Endothelial cell (in vitro differentiated cells): ENCODE results near the gene TRAPPC8. TPM values are rescaled to one million over a fixed set of nuclear protein-coding genes. Genes with fewer than 3 reads are reported as not detected.
"Not testable (repeated sequence)": the region's sequence is repeated elsewhere in the genome, so short reads cannot be mapped to it uniquely, and the experiment has no call there.

Experiments
- DNase-seq: peaks from one replicate; pipeline ENCODE4 v3.0.0; 2021; ENCODE audit warnings: low spot score
- H3K27ac Mint-ChIP-seq: one replicate; pipeline ENCODE4 v1.8.0; 2021; ENCODE audit warnings: mixed read lengths, inconsistent platforms; ENCODE audit not compliant: unreplicated experiment
- H3K27me3 Mint-ChIP-seq: one replicate; pipeline ENCODE4 v1.8.0; 2021; ENCODE audit warnings: mild to moderate bottlenecking, moderate library complexity, mixed read lengths, inconsistent platforms; ENCODE audit not compliant: unreplicated experiment
- H3K36me3 Mint-ChIP-seq: one replicate; pipeline ENCODE4 v1.8.0; 2021; ENCODE audit warnings: mild to moderate bottlenecking, low read depth, mixed read lengths, inconsistent platforms; ENCODE audit not compliant: unreplicated experiment
- H3K4me1 Mint-ChIP-seq: one replicate; pipeline ENCODE4 v1.8.0; 2021; ENCODE audit warnings: mild to moderate bottlenecking, mixed read lengths, inconsistent platforms; ENCODE audit not compliant: unreplicated experiment
- H3K4me3 Mint-ChIP-seq: one replicate; pipeline ENCODE4 v1.8.0; 2021; ENCODE audit warnings: mild to moderate bottlenecking, mixed read lengths, inconsistent platforms; ENCODE audit not compliant: unreplicated experiment
- H3K9me3 Mint-ChIP-seq: one replicate; pipeline ENCODE4 v1.8.0; 2021; ENCODE audit warnings: mixed read lengths, inconsistent platforms; ENCODE audit not compliant: unreplicated experiment
- CTCF ChIP-seq: fragments of 200-600 bp; sonication (generic); IDR thresholded peaks from one replicate; pipeline ENCODE4 v1.5.0; 2021; ENCODE audit warnings: antibody characterized with exemption; ENCODE audit not compliant: unreplicated experiment
- total RNA-seq: library from RNA; stranded (reverse); fragmentation: NEBNext Ultra II Directional; extraction: Animal tissue kit (Norgen Biotek cat#: 25700); gene quantifications from one replicate; pipeline ENCODE4 v1.2.1, GENCODE V29; 2021; ENCODE audit not compliant: unreplicated experiment

TRAPPC8 gene
- total RNA-seq, 1 donor from 2014 or later = 40.7 TPM

- H3K4me3 Mint-ChIP-seq = no peak overlapping the region
- no peak for DNase-seq
- no peaks in the 10 kb centered on the region for H3K27me3 Mint-ChIP-seq
- TF ChIP-seq CTCF = no peak
- H3K27ac Mint-ChIP-seq = no peak overlapping the region
- H3K9me3 Mint-ChIP-seq = no peaks in the 10 kb centered on the region
- H3K36me3 Mint-ChIP-seq = peaks cover 19% of the 10 kb centered on the region
- peaks cover 8% of the 10 kb centered on the region for H3K4me1 Mint-ChIP-seq
Observed at GRCh38 chr18:31929273-31929672, 13.7 kb downstream of the TRAPPC8 start.

- not testable (repeated sequence) for H3K9me3 Mint-ChIP-seq, H3K4me1 Mint-ChIP-seq, H3K27me3 Mint-ChIP-seq, H3K27ac Mint-ChIP-seq, DNase-seq, H3K4me3 Mint-ChIP-seq
- H3K36me3 Mint-ChIP-seq = peaks cover 19% of the 10 kb centered on the region
Observed at GRCh38 chr18:31926988-31927387, 15.9 kb downstream of the TRAPPC8 start.

GRCh38 chr18:31920277-31920676 is 22.7 kb downstream of the TRAPPC8 start:
- Mint-ChIP-seq H3K4me3 (no peak overlapping the region), H3K36me3 (no peaks in the 10 kb centered on the region), H3K4me1 (no peaks in the 10 kb centered on the region), H3K27me3 (no peaks in the 10 kb centered on the region), H3K9me3 (no peaks in the 10 kb centered on the region), H3K27ac (no peak overlapping the region)
- no peak for TF ChIP-seq CTCF
- no peak for DNase-seq

DNA sequence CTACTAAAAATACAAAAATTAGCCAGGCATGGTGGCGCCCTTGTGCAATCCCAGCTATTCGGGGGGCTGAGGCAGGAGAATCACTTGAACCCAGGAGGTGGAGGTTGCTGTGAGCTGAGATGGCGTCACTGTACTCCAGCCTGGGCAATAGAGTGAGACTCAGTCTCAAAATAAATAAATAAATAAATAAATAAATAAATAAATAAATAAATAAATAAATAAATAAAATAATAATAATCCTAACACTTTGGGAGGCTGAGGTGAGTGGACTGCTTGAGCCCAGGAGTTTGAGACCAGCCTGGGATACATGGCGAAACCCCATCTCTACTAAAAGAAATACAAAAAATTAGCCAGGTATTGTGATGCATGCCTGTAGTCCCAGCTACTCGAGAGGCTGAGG is 23.6 kb downstream of the TRAPPC8 start:
- not testable (repeated sequence) for H3K27ac Mint-ChIP-seq, H3K4me1 Mint-ChIP-seq, H3K36me3 Mint-ChIP-seq, H3K9me3 Mint-ChIP-seq, DNase-seq, H3K27me3 Mint-ChIP-seq, H3K4me3 Mint-ChIP-seq

- DNase-seq = no peak
- Mint-ChIP-seq H3K4me1 (no peaks in the 10 kb centered on the region), H3K9me3 (no peaks in the 10 kb centered on the region), H3K27ac (no peak overlapping the region), H3K36me3 (peaks cover 4% of the 10 kb centered on the region), H3K4me3 (no peak overlapping the region), H3K27me3 (no peaks in the 10 kb centered on the region)
- no peak for TF ChIP-seq CTCF
Observed at GRCh38 chr18:31918733-31919132, 24.2 kb downstream of the TRAPPC8 start.

GRCh38 chr18:31901063-31901462 is 41.9 kb downstream of the TRAPPC8 start:
- DNase-seq = no peak
- Mint-ChIP-seq H3K27ac (no peak overlapping the region), H3K4me3 (no peak overlapping the region), H3K27me3 (no peaks in the 10 kb centered on the region), H3K9me3 (no peaks in the 10 kb centered on the region), H3K4me1 (no peaks in the 10 kb centered on the region), H3K36me3 (peaks cover 15% of the 10 kb centered on the region)
- TF ChIP-seq CTCF = no peak

DNA sequence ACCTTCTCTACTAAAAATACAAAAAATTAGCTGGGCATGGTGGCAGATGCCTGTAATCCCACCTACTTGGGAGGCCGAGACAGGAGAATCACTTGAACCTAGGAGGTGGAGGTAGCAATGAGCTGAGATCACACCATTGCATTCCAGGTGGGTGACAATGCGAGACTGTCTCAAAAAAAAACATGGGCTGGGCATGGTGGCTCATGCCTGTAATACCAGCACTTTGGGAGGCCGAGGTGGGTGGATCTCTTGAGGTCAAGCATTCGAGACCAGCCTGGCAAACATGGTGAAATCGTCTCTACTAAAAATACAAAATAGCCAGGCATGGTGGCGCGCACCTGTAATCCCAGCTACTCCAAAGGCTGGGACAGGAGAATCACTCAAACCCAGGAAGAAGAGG is 43.2 kb downstream of the TRAPPC8 start:
- not testable (repeated sequence) for DNase-seq, H3K9me3 Mint-ChIP-seq, H3K4me1 Mint-ChIP-seq, H3K4me3 Mint-ChIP-seq, H3K27ac Mint-ChIP-seq, H3K27me3 Mint-ChIP-seq
- peaks cover 15% of the 10 kb centered on the region for H3K36me3 Mint-ChIP-seq
